Fibroblast of the aortic adventitia (primary cell): ENCODE results near the gene ZDHHC12. TPM values are rescaled to one million over a fixed set of nuclear protein-coding genes. Genes with fewer than 3 reads are reported as not detected.
A peak's percentile ranks its signal among the peaks of the same experiment; 100 is the strongest.
"Not testable (repeated sequence)": the region's sequence is repeated elsewhere in the genome, so short reads cannot be mapped to it uniquely, and the experiment has no call there.

ENCODE experiments used
- DNase-seq: peaks from one replicate; pipeline ENCODE4 v3.0.0-alpha.2; 2010; ENCODE audit warnings: low read depth
- H3K4me3 ChIP-seq: 2 replicates; pipeline ENCODE4 v1.5.1; 2011; ENCODE audit warnings: low read depth, mild to moderate bottlenecking, control low read depth, low read length, moderate library complexity
- CTCF ChIP-seq: IDR thresholded peaks from 2 replicates; pipeline ENCODE4 v1.5.1; 2011; ENCODE audit warnings: mild to moderate bottlenecking, low read length, control low read depth, inconsistent platforms; ENCODE audit not compliant: insufficient read depth
- total RNA-seq: library from RNA; depleted of rRNA; stranded (reverse); fragments of >200 nt; gene quantifications from 2 replicates; pipeline ENCODE4 v1.2.3, GENCODE V29; 2012; ENCODE audit warnings: low replicate concordance

Gene ZDHHC12
- total RNA-seq, 1 donor, result 18.9 TPM

DNA sequence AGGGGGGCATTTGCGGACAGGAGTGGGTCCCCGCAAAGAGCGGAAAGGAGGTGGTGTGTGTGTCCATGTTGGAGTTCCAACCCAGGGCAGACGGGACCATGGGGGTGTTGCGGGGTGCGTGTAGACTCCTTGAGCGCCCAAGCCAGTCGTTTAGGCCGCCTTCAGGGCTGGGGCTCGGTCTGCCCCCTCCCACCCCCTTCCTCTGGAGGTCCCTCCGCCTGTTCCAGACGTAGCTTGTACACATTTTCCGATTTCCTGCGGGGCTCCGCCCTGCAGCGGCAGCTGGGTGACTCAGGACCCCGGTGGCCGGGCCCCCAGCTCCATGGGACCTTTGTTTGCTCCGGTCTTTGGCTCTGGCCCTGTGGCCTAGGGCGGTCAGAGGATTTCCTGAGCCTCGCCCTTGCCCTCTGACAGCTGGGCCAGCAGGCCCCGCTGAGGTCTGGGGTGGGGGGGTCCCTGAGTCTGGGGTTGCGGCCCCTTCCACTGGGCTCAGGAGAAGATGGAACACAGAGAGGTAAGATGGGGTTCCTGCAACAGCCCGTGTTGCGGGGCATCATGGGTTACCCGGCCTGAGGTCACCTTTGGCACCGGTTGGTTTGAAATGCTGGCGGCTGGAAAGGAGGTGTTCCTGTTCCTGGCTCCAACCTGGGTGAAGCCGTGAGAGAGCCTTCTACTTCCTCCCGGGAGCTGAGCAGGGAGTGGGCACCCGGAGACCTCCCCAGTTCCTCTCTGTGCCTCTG, 20.1 kb downstream of the ZDHHC12 start:
- no peak for DNase-seq
- TF ChIP-seq CTCF, result no peak
- no peak overlapping the region for H3K4me3 ChIP-seq

DNA sequence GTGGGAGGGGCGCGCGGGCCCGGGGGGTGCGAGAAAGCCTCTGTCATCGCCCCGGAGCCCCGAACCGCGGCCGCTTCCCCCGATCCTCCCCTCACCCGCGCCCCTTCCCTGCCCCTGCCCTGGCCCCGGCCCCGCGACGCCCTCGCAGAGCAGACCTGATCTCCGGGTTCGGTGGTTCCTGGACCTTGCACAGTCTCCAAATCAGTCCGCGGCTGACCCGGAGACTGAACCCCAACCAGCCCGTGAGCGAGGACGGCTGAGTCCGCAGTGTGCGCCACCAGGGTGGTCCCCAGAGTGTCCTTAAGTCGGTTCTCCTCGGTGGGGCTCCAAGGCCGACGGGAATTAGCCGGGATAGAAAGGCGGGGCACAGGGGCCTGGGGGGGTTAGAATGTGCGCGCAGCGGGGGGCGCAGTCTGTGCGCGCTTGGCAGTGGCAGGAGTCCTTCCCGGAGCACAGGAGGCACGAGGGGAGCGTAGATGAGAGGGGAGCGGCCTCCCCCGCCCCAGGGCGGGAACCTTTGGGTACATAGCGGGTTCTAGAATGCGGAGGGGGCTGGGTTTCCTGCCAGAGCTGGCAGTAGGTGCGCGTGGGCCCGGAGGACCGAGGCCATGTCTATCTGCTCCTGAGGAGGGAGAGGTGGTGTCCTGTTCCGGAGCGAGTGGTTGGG, 20.8 kb downstream of the ZDHHC12 start:
- no peak for TF ChIP-seq CTCF
- no peak for DNase-seq
- H3K4me3 ChIP-seq, result peak overlapping the region; percentile 74

DNA sequence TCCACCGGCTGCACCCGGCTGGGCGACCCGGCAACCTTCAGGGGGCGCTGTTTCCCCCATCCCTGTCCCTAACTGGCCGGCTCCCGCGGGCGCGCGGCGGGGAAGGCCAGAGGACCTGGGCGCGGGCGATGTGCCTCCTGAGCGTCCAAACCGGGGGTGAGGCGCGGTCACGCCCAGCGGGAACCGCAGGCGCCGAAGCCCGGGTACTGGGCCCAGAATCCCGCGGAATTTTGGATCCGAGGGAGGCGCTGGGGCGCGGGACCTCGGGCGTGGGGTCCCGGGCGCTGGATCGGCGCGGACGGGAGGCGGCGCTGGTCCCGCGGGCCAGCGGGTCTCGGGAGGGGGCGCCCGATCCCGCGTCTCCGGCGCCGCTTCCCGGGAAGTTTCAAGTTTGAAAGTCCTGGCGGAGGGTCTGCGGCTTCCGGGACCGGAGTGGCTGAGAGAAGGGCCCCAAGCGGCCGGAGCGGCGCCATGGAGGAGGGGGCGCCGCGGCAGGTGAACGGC, 21.4 kb downstream of the ZDHHC12 start, which contains the start of gene PKN3:
Gene PKN3 (plus strand): TSS at position 59 of the 504 bp plus-strand sequence. CDS start 413 bp downstream, at position 472.
- peak within 1 kb of the TSS; percentile 74 for H3K4me3 ChIP-seq
- DNase-seq, result peak; percentile 73
- TF ChIP-seq CTCF, result peak; percentile 89

DNA sequence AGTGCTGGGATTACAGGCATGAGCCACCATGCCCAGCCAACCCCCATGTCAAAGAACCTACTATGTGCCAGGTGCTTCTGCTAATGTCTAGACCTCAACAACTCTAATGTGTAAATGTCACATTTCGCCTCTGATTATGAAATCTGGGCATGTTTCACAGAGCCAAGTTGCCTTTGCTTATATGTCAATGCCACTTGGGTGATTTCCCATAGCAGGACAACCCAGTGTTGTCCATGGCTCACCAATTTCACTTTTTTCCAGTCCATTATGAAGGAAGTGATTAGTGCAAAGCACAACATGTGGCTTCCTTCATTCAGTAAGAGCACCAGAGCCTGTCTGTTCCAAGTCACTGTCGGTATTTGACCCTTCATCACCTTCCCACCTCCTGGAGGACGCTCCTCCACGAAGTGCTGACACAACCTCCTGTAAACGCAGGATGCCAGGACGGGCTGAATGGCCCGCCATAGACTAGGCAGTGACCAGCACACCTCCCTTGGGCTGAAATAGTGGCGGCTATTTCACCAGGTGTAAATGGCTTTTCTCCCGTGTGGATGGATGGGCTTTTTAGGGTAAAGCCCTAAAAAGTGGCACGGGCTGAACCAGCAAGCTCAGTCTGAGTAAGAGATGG, 22.6 kb downstream of the ZDHHC12 start:
- DNase-seq, result no peak
- no peak overlapping the region for H3K4me3 ChIP-seq
- no peak for TF ChIP-seq CTCF

DNA sequence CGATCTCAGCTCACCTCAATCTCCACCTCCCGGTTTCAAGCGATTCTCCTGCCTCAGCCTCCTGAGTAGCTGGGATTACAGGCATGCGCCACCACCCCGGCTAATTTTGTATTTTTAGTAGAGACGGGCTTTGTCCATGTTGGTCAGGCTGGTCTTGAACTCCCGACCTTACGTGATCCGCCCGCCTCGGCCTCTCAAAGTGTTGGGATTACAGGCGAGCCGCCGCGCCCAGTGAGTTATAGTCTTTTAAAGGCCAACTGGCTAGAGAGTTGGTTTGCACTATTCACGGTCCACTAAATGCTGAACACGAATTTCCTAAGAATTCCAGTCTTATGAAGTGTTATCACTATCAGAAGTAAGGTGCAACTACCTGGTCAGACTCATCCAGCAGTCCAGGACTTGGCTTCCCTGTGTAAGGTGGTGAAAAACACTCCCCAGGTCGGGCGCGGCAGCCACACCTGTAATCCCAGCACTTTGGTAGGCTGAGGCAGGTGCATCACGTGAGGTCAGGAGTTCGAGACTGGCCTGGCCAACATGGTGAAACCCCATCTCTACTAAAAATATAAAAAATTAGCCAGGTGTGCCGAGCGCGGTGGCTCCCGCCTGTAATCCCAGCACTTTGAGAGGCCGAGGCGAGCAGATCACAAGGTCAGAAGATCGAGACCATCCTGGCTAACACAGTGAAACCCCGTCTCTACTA, 24.7 kb downstream of the ZDHHC12 start:
- DNase-seq, H3K4me3 ChIP-seq: not testable (repeated sequence)

GRCh38 chr9:128696923-128697707, 26.8 kb downstream of the ZDHHC12 start:
- H3K4me3 ChIP-seq, result no peak overlapping the region
- TF ChIP-seq CTCF, result no peak
- DNase-seq, result no peak
